Adipocyte (in vitro differentiated cells): Measurements from ENCODE around the gene NEDD4.

Experiments used
- DNase-seq: peaks from one replicate; pipeline ENCODE4 v3.0.0-alpha.2; 2015; ENCODE audit warnings: low read depth
- H3K27me3 ChIP-seq: replicated peaks from 2 replicates; pipeline ENCODE4 v1.7.0; 2013; ENCODE audit warnings: mild to moderate bottlenecking, low read length, moderate library complexity; ENCODE audit not compliant: control insufficient read depth, insufficient read depth
- H3K36me3 ChIP-seq: 2 replicates; pipeline ENCODE4 v1.7.0; 2013; ENCODE audit warnings: low read length, mild to moderate bottlenecking, moderate library complexity; ENCODE audit not compliant: control insufficient read depth, insufficient read depth, severe bottlenecking
- H3K4me1 ChIP-seq: 2 replicates; pipeline ENCODE4 v1.7.0; 2013; ENCODE audit warnings: mild to moderate bottlenecking, low read length, moderate library complexity; ENCODE audit not compliant: control insufficient read depth, insufficient read depth
- H3K4me3 ChIP-seq: 2 replicates; pipeline ENCODE4 v1.7.0; 2013; ENCODE audit warnings: mild to moderate bottlenecking, low read length, moderate library complexity
- H3K9ac ChIP-seq: 2 replicates; pipeline ENCODE4 v1.7.0; 2013; ENCODE audit warnings: mild to moderate bottlenecking, low read length, moderate library complexity
- H3K9me3 ChIP-seq: 2 replicates; pipeline ENCODE4 v1.7.0; 2013; ENCODE audit warnings: mild to moderate bottlenecking, low read length, moderate library complexity; ENCODE audit not compliant: control insufficient read depth

NEDD4 gene

DNA sequence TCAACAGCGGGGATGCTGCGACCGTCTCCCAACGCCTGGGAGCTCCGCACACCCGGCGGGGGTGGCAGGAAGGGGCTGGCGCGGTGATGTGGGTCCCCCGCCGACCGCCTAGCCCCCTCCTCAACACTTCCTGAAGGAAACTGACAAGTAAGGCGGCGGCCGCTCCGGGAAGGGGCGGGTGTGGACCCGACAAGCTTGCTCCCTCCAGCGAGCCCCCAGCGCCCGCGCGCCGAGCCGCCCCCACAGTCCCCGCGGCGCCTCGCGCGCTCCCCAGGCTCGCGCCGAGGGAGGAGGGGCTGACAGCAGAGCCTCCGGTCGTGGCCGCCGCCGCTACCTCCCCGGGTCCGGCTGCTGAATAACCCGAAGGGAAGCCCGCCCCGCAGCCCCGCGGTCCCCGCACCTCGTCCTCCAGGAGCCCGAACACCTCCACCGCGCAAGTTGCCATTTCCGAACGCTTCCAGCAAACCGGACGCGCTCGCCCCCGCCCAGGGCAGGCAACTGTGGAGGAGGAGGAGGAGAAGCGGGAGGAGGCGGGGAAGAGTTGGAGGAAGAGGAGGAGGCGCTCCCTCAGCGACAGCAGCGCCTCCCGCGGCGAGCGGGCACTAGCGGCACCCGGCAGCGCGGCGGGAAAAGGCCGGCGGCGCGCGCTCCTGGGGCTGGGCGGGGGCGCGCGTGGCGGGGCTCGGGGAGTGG lies at the start of gene NEDD4:
TSS of gene NEDD4 (minus strand) at position 502 of the 693 bp plus-strand sequence. CDS start at position 445, 57 bp downstream.
- H3K9me3 ChIP-seq, result no peaks in the 10 kb centered on the region

DNA sequence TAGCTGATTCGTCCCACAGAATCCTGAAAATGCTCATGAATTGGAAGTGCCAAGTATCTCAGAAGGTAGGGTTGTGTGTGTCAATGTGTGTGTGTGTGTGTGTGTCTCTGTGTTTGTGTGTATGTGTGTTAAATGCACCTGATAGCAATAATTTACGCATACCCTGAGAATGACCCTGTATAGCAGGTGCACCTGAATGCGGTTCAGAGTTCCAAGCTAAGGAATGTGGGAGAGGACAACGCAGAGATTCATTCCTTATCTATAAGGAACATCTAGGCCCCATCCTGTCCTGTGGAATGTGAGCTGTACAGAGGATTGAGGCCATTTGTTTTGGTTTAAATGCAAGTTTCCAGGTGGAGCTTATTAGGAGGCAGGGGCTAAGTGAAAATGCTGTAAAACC lies 49.1 kb upstream of the NEDD4 start:
- Histone ChIP-seq H3K27me3 (no peaks in the 10 kb centered on the region), H3K9me3 (no peaks in the 10 kb centered on the region), H3K4me3 (no peak overlapping the region), H3K9ac (no peak overlapping the region), H3K4me1 (peaks cover 24% of the 10 kb centered on the region), H3K36me3 (no peaks in the 10 kb centered on the region)
- DNase-seq, result no peak

More for the DNA sequence above, at the start of gene NEDD4:
- peak within 1 kb of the TSS; percentile 88 for H3K4me3 ChIP-seq
- DNase-seq, result peak; percentile 97
- peak within 1 kb of the TSS; percentile 88 for H3K9ac ChIP-seq
- no peaks in the 10 kb centered on the region for H3K27me3 ChIP-seq
- H3K36me3 ChIP-seq, result no peaks in the 10 kb centered on the region
- H3K4me1 ChIP-seq, result peaks cover 16% of the 10 kb centered on the region

DNA sequence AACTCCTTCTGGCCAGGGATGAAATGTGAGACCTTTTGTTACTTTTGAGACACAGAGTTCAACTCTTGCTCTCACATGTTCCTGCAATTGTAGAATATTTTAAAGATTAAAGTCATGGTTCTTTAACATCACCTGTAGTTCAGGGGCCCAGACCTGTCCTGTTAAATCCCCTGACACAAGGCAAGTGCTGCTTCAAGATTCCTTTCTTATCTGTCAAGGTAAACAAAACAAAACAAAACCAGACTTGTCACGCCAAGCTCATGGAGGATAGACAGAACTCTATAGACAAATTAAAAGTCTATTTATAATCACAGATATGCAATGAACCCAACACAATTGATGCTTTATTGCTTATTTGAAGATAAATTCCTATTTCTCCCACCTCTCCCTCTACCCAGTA lies 48.6 kb upstream of the NEDD4 start:
- H3K9me3 ChIP-seq, result no peaks in the 10 kb centered on the region
- H3K36me3 ChIP-seq, result no peaks in the 10 kb centered on the region
- peaks cover 24% of the 10 kb centered on the region for H3K4me1 ChIP-seq
- no peak overlapping the region for H3K9ac ChIP-seq
- no peak for DNase-seq
- H3K4me3 ChIP-seq, result no peak overlapping the region
- H3K27me3 ChIP-seq, result no peaks in the 10 kb centered on the region

DNA sequence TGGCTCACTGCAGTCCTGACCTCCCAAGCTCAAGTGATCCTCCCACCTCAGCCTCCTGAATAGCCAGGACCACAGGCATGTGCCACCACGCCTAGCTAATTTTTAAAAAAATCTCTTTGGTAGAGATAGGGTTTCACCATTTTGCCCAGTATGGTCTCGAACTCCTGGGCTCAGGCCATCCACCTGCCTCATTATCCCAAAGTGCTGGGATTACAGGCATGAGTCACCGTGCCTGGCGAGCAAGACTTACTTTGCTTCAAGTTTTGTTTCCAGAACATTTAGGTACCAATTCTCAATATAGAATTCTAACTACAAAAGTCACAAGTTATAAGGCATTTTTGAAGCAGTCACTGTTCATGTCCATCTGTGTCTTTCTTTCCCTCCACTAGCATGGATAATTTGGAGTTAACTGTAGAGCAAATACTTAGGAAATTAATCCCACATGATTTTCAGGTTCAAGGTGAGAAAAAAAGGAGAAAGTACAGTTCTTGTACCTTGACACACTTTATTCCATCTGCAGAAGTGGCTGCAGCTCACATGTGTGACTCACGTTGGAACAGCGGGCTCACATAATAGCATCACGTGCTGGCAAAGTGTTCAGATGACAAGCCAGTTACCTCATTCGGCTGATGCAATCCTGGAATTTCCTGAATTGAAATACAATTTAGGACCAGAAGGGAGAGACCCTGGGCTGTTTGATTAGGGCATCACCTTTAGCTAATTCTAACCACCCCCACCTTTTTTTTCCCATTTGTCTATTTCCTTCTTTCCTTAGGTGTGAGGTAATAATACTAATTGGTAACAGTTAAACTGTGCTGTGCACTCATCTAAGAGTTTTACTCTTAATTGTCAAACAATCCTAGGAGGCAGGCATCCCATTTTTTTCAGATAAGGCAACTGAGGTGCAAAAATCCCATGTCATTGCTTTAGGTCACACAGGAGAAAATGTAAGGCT lies 46.9 kb upstream of the NEDD4 start:
- no peaks in the 10 kb centered on the region for H3K9me3 ChIP-seq
- no peak overlapping the region for H3K9ac ChIP-seq
- DNase-seq, result peak; percentile 96
- peaks cover 24% of the 10 kb centered on the region for H3K4me1 ChIP-seq
- no peaks in the 10 kb centered on the region for H3K27me3 ChIP-seq
- H3K36me3 ChIP-seq, result no peaks in the 10 kb centered on the region
- H3K4me3 ChIP-seq, result no peak overlapping the region

DNA sequence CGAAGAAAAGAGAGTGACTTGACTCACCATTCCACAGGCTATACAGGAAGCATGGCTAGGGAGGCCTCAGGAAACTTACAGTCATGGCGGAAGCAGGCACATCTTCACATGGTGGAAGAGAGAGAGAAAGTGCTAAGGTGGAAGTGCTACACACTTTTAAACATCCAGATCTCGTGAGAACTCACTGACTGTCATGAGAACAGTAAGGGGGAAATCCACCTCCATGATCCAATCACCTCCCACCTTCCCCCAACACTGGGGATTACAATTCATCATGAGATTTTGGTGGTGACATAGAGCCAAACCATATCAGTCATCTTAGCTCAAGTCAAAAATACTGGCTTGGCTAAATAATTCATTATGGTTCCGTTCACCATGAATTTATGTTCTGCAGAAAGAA lies 45.3 kb upstream of the NEDD4 start:
- Histone ChIP-seq H3K9me3 (no peaks in the 10 kb centered on the region), H3K9ac (no peak overlapping the region), H3K27me3 (no peaks in the 10 kb centered on the region), H3K36me3 (no peaks in the 10 kb centered on the region), H3K4me3 (no peak overlapping the region), H3K4me1 (peaks cover 24% of the 10 kb centered on the region)
- DNase-seq, result no peak

DNA sequence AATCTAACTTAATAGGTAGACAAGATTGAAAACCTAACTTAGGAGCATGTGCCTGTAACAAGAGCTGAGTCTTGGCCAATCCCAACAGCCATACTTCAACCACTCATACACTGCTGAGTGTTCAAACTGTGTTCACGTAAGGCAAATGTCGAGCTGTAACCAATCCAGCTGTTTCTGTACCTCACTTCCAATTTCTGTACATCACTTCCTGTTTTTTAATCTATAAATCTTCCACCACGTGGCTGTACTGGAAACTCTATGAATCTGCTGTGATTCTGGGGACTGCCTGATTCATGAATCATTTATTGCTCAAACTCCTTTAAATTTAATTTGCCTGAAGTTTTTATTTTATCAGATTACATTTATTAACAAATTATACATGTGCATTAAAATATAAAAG lies 44.6 kb upstream of the NEDD4 start:
- peaks cover 24% of the 10 kb centered on the region for H3K4me1 ChIP-seq
- H3K9me3 ChIP-seq, result no peaks in the 10 kb centered on the region
- H3K27me3 ChIP-seq, result no peaks in the 10 kb centered on the region
- no peak overlapping the region for H3K4me3 ChIP-seq
- H3K9ac ChIP-seq, result no peak overlapping the region
- DNase-seq, result peak; percentile 42
- H3K36me3 ChIP-seq, result no peaks in the 10 kb centered on the region

DNA sequence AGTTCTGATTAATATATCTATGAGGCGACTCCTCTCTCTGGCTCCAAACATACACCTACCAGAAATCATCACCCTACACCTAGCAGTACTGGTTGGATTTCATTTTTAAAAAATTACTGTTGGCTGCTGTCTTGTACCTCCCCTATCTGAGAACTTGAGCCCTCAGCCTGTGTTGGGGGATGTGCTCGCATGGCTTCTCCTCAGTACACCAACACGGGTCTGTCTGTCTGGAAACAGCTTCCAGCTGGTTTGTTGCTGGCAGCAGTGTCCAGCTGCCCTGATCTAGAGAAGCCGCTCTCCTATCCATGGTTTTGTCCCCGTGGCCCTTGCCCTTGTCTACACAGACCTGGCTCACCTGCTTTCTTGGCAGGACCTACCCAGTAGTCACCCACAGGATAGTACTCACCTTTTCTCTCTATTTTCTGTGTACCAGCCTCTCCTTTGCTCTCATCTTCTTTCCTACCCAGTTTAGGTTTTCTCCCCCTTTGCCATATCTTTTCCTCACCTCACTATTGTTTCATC lies 43.2 kb upstream of the NEDD4 start:
- no peak overlapping the region for H3K9ac ChIP-seq

DNA sequence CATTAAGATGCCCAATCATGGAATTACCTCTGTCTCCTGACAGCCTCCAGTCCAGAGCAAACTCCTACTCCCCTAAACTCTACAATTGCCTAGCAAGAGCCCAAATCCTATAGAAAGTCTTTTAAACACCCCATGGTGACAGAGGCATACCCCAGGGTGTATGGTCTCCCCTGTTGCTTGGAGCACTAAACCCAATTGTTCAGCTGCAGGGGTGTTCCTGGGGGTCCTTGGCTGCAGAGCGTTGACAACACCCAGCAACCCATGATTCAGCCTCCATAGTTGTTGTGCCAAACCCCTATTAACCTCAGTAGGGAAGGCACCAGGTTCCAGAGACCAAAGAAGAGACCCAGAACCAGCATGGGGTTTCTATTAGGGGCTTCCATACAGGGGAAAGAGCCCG lies 41.8 kb upstream of the NEDD4 start:
- Histone ChIP-seq H3K9ac (no peak overlapping the region), H3K4me3 (no peak overlapping the region), H3K4me1 (peaks cover 15% of the 10 kb centered on the region), H3K27me3 (no peaks in the 10 kb centered on the region), H3K36me3 (no peaks in the 10 kb centered on the region), H3K9me3 (no peaks in the 10 kb centered on the region)
- DNase-seq, result no peak

More for the DNA sequence above, 43.2 kb upstream of the NEDD4 start:
- no peaks in the 10 kb centered on the region for H3K36me3 ChIP-seq
- DNase-seq, result no peak
- H3K27me3 ChIP-seq, result no peaks in the 10 kb centered on the region
- no peaks in the 10 kb centered on the region for H3K9me3 ChIP-seq
- H3K4me3 ChIP-seq, result no peak overlapping the region
- H3K4me1 ChIP-seq, result peaks cover 24% of the 10 kb centered on the region

DNA sequence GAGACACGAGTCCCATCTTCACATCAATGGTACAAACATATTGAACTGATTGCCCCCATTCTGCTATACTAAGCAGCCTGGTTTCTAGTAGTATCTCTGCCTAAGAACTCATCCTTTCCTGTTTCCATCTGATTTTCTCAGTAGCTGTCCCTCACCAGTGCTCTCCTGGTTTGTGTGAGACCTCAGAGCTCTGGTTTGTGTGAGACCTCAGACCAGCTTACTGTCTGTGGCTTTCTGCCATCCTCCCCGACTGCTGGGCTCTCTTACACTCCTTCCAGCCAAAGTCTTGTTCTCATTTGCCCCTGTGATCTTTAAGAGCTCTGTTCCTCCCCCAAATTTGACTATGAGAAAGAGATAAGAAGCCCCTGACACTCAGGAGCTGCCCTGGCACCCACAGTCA lies 41.1 kb upstream of the NEDD4 start:
- Histone ChIP-seq H3K9me3 (no peaks in the 10 kb centered on the region), H3K27me3 (no peaks in the 10 kb centered on the region), H3K9ac (no peak overlapping the region), H3K4me3 (no peak overlapping the region), H3K36me3 (no peaks in the 10 kb centered on the region), H3K4me1 (peaks cover 9% of the 10 kb centered on the region)
- no peak for DNase-seq

DNA sequence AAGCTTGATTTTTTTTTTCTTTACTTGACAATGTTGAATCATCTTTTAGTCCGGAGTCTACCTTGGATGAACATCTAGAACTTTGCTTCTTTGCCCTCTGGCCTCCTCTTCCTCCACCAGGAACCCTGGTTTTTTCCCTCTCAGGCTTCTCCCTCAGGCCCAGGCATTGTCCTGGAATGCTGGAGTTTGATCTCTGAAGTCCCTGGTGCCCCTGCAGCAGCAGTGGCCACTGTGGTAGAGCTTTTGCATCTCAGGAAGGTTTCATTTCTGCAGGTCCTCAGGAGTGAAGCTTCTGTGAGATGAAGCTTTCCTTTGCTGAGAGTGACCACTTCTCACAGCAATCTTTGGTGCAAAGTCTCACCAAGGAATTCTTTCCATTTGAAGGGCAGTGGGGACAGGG lies 39.0 kb upstream of the NEDD4 start:
- Histone ChIP-seq H3K9me3 (no peaks in the 10 kb centered on the region), H3K27me3 (no peaks in the 10 kb centered on the region), H3K36me3 (no peaks in the 10 kb centered on the region), H3K4me1 (no peaks in the 10 kb centered on the region), H3K9ac (no peak overlapping the region), H3K4me3 (no peak overlapping the region)
- DNase-seq, result no peak

DNA sequence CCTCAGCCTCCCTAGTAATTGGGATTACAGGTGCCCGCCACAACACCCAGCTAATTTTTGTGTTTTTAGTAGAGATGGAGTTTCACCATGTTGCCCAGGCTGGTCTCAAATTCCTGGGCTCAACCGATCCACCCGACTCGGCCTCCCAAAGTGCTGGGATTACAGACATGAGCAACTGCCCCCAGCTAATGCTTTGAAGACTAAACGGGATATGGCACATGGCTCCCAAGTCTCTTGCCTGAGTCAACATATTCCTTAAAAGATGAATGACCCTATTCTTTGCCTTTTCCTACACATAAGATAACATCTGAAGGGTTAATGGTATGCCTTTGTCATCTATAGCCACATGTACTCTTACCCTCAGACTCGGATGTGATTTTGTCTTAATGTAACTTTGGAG lies 38.4 kb upstream of the NEDD4 start:
- Histone ChIP-seq H3K27me3 (no peaks in the 10 kb centered on the region), H3K36me3 (no peaks in the 10 kb centered on the region), H3K4me3 (no peak overlapping the region)

More for the DNA sequence above, 38.4 kb upstream of the NEDD4 start:
- no peak for DNase-seq
- Histone ChIP-seq H3K4me1 (no peaks in the 10 kb centered on the region), H3K9me3 (no peaks in the 10 kb centered on the region), H3K9ac (no peak overlapping the region)
